NCI-H748 (cell line): ENCODE results near the gene KCNMA1.
A peak's percentile ranks its signal among the peaks of the same experiment; 100 is the strongest.
"Not testable (repeated sequence)": the region's sequence is repeated elsewhere in the genome, so short reads cannot be mapped to it uniquely, and the experiment has no call there.

Experiments
- DNase-seq: peaks from one replicate; lab custom pipeline; 2025; ENCODE audit not compliant: unreplicated experiment; lab: John Stamatoyannopoulos, UW

KCNMA1 gene

GRCh38 chr10:77537720-77538373, 99.8 kb downstream of the KCNMA1 start:
- DNase-seq = no peak

- DNase-seq = no peak
Observed at GRCh38 chr10:77537071-77537470, 100.5 kb downstream of the KCNMA1 start.

GRCh38 chr10:77533887-77534278, 103.7 kb downstream of the KCNMA1 start:
- peak; percentile 5 for DNase-seq

GRCh38 chr10:77533146-77533886, 104.3 kb downstream of the KCNMA1 start:
- DNase-seq = no peak

GRCh38 chr10:77532068-77532467, 105.5 kb downstream of the KCNMA1 start:
- no peak for DNase-seq

GRCh38 chr10:77531441-77532001, 106.1 kb downstream of the KCNMA1 start:
- DNase-seq = peak; percentile 55

GRCh38 chr10:77530011-77530410, 107.6 kb downstream of the KCNMA1 start:
- no peak for DNase-seq

- DNase-seq = no peak
Observed at GRCh38 chr10:77529050-77529576, 108.5 kb downstream of the KCNMA1 start.

- no peak for DNase-seq
Observed at GRCh38 chr10:77527839-77528238, 109.8 kb downstream of the KCNMA1 start.

- peak; percentile 11 for DNase-seq
Observed at GRCh38 chr10:77526868-77527617, 110.6 kb downstream of the KCNMA1 start.

- no peak for DNase-seq
Observed at GRCh38 chr10:77524281-77524711, 113.3 kb downstream of the KCNMA1 start.

- no peak for DNase-seq
Observed at GRCh38 chr10:77522268-77522809, 115.3 kb downstream of the KCNMA1 start.

- DNase-seq = no peak
Observed at GRCh38 chr10:77520995-77521394, 116.6 kb downstream of the KCNMA1 start.

- no peak for DNase-seq
Observed at GRCh38 chr10:77520290-77520689, 117.3 kb downstream of the KCNMA1 start.

- DNase-seq = not testable (repeated sequence)
Observed at GRCh38 chr10:77519791-77520190, 117.8 kb downstream of the KCNMA1 start.

- no peak for DNase-seq
Observed at GRCh38 chr10:77518910-77519274, 118.7 kb downstream of the KCNMA1 start.

- DNase-seq = no peak
Observed at GRCh38 chr10:77518241-77518909, 119.2 kb downstream of the KCNMA1 start.

GRCh38 chr10:77516575-77516974, 121.0 kb downstream of the KCNMA1 start:
- DNase-seq = peak; percentile 43

- DNase-seq = no peak
Observed at GRCh38 chr10:77514870-77515269, 122.7 kb downstream of the KCNMA1 start.

GRCh38 chr10:77513781-77514331, 123.8 kb downstream of the KCNMA1 start:
- DNase-seq = no peak
